Activated T-helper 2 cell treated with anti-CD3 and anti-CD28 coated beads, Interferon-gamma antibody, Interleukin-2, Interleukin-4, amounts not matched to agents 10 μg/mL and 5 μg/mL and 100 μg/mL, durations not matched to agents 14 hours and 24 hours and 36 hours (primary cell): ENCODE results near the gene RASL10B. TPM values are rescaled to one million over a fixed set of nuclear protein-coding genes. Genes with fewer than 3 reads are reported as not detected.
A peak's percentile ranks its signal among the peaks of the same experiment; 100 is the strongest.

Source experiments
- DNase-seq: peaks from one replicate; pipeline ENCODE4 v3.0.0; 2021; ENCODE audit warnings: low spot score
- H3K27ac Mint-ChIP-seq: one replicate; pipeline ENCODE4 v1.8.0; 2021; ENCODE audit warnings: mixed read lengths
- H3K27me3 Mint-ChIP-seq: one replicate; pipeline ENCODE4 v1.8.0; 2021; ENCODE audit warnings: low read depth, mixed read lengths
- H3K36me3 Mint-ChIP-seq: one replicate; pipeline ENCODE4 v1.8.0; 2021; ENCODE audit warnings: low read depth, mixed read lengths
- H3K4me1 Mint-ChIP-seq: one replicate; pipeline ENCODE4 v1.8.0; 2021; ENCODE audit warnings: low read depth, mixed read lengths
- H3K4me3 Mint-ChIP-seq: one replicate; pipeline ENCODE4 v1.8.0; 2021; ENCODE audit warnings: low read depth, mild to moderate bottlenecking, moderate library complexity, mixed read lengths
- H3K9me3 Mint-ChIP-seq: one replicate; pipeline ENCODE4 v1.8.0; 2021; ENCODE audit warnings: mixed read lengths
- intact Hi-C: fragments of 100-400 bp; cut with micrococcal nuclease; formaldehyde crosslinking; loops from one replicate; pipeline ENCODE4 v1.15.1; 2023
- total RNA-seq: library from RNA; stranded (reverse); gene quantifications from 2 replicates; pipeline ENCODE4 v1.2.3, GENCODE V29; 2022

The RASL10B gene
- total RNA-seq, 1 donor from 2014 or later, result 1.2 TPM

GRCh38 chr17:35765086-35765710 is 33.8 kb downstream of the RASL10B start:
- Mint-ChIP-seq H3K4me1 (peaks cover 8% of the 10 kb centered on the region), H3K9me3 (no peaks in the 10 kb centered on the region), H3K27ac (no peak overlapping the region), H3K4me3 (peak overlapping the region; percentile 86), H3K36me3 (no peaks in the 10 kb centered on the region), H3K27me3 (peaks cover 5% of the 10 kb centered on the region)
- no peak for DNase-seq
- intact Hi-C loops, result no loop called here

GRCh38 chr17:35765756-35766488 is 34.5 kb downstream of the RASL10B start:
- Mint-ChIP-seq H3K4me3 (no peak overlapping the region), H3K27me3 (peaks cover 5% of the 10 kb centered on the region), H3K27ac (no peak overlapping the region), H3K9me3 (no peaks in the 10 kb centered on the region), H3K4me1 (peaks cover 8% of the 10 kb centered on the region), H3K36me3 (no peaks in the 10 kb centered on the region)
- intact Hi-C loops, result no loop called here
- DNase-seq, result no peak

- H3K36me3 Mint-ChIP-seq, result no peaks in the 10 kb centered on the region
- peaks cover 4% of the 10 kb centered on the region for H3K27me3 Mint-ChIP-seq
- H3K27ac Mint-ChIP-seq, result no peak overlapping the region
- no peak for DNase-seq
- intact Hi-C loops, result no loop called here
- H3K4me3 Mint-ChIP-seq, result no peak overlapping the region
- peaks cover 8% of the 10 kb centered on the region for H3K4me1 Mint-ChIP-seq
- H3K9me3 Mint-ChIP-seq, result no peaks in the 10 kb centered on the region
These were observed 35.0 kb downstream of the RASL10B start for GRCh38 chr17:35766489-35766877.

DNA sequence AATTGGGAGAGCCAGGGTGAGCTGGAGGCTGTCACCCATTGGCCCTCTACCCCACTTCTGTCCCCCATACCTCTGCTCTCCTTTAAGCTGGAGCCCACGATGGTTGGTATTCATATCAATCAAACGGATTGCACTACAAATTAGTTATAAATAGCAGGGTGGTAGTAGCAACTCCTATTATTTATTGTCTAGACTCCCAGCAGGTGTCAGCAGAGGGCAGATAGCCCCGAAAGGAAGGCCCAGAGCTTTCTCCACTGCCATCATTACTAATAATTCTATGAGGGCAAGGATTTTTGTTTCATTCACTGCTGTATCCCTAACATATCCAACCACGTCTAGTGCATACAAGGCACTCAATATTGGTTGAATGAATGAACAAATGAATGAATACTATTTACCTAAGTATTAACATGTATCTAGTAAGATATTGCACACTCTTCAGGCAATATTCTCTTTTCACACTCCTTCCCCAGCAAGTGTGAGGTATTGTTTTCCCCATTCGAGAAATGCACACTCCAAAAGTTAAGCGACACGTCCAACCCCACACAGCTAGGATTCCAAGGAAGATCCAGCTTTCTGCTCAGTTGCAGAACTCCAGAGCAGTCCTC is 35.6 kb downstream of the RASL10B start:
- Mint-ChIP-seq H3K9me3 (no peaks in the 10 kb centered on the region), H3K4me3 (no peak overlapping the region), H3K4me1 (peaks cover 8% of the 10 kb centered on the region), H3K27ac (no peak overlapping the region), H3K27me3 (peaks cover 7% of the 10 kb centered on the region), H3K36me3 (no peaks in the 10 kb centered on the region)
- no peak for DNase-seq
- intact Hi-C loops, result no loop called here

DNA sequence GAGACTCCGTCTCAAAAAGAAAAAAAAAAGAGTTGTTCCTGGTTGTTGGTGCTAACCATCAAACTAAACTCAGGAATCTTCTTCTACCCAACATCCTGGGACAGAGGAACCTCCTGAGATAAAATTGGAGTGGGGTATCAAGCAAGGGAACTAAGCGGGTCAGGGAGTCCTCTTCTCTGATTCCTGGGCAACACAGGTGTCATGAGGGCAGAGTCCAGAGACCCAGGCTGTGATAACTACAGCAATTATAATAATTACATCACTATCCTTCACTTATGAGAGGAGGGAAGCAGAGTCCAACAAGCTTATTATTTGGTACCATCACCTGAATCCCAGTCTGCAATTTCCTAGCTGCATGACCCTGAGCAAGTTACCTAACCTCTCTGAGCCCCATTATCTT is 37.4 kb downstream of the RASL10B start:
- peaks cover 8% of the 10 kb centered on the region for H3K4me1 Mint-ChIP-seq
- H3K27me3 Mint-ChIP-seq, result peaks cover 12% of the 10 kb centered on the region

DNA sequence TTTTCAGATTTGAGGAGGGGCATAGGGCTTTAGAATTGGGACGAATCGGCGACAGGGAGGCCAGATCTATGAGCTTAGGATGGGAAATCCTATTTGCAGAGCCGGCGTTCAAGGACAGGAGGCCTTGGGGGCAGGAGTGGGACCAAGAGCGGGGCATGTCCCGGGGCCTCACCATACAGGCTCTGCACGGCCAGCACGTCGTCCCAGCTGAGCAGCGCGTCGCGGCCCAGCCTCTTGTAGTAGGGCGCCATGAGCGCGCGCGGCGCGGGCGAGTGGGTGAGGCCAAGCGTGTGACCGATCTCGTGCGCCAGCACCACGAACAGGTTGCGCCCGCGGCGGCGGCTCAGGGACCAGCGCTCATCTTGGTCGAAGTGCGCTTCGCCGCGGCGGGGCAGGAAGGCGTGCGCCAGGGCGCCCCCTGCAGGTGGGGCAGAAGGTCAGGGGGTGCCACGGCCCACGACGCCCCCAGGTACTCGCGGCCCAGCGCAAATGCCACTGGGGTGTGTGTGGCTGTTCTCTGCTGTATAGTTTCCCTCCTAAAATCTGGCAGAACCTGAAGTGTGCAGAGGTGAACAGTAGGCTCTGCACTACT is 38.6 kb downstream of the RASL10B start:
- no peak for DNase-seq
- Mint-ChIP-seq H3K4me1 (peaks cover 2% of the 10 kb centered on the region), H3K9me3 (no peaks in the 10 kb centered on the region), H3K4me3 (no peak overlapping the region), H3K27ac (no peak overlapping the region), H3K27me3 (peaks cover 15% of the 10 kb centered on the region), H3K36me3 (no peaks in the 10 kb centered on the region)
- intact Hi-C loops, result no loop called here

More for the DNA sequence above, 37.4 kb downstream of the RASL10B start:
- no peak overlapping the region for H3K4me3 Mint-ChIP-seq
- no peak overlapping the region for H3K27ac Mint-ChIP-seq
- no peaks in the 10 kb centered on the region for H3K9me3 Mint-ChIP-seq
- intact Hi-C loops, result no loop called here
- no peak for DNase-seq
- no peaks in the 10 kb centered on the region for H3K36me3 Mint-ChIP-seq

DNA sequence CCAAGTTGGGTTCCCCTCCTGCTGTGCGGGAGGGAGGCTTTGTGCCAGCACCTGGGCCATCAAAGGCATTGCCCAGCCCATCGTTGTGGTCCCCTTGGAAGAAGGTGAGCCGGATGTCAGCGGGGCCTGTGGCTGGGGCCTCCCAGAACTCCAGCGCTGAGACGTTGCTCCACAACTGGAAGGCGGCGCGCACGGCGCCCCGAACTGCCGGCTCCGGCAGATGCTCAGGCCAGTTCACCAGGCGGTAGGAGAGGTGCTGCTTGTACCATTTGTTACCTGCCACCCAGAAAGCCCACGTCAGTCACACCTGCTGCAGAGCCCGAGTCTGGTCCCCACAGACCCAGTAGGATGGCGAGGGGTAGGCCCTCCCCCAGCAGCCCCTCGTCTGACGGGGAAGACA is 41.7 kb downstream of the RASL10B start:
- Mint-ChIP-seq H3K27ac (no peak overlapping the region), H3K4me1 (no peaks in the 10 kb centered on the region), H3K36me3 (no peaks in the 10 kb centered on the region), H3K27me3 (peaks cover 17% of the 10 kb centered on the region), H3K9me3 (no peaks in the 10 kb centered on the region), H3K4me3 (no peak overlapping the region)
- intact Hi-C loops, result no loop called here
- no peak for DNase-seq

DNA sequence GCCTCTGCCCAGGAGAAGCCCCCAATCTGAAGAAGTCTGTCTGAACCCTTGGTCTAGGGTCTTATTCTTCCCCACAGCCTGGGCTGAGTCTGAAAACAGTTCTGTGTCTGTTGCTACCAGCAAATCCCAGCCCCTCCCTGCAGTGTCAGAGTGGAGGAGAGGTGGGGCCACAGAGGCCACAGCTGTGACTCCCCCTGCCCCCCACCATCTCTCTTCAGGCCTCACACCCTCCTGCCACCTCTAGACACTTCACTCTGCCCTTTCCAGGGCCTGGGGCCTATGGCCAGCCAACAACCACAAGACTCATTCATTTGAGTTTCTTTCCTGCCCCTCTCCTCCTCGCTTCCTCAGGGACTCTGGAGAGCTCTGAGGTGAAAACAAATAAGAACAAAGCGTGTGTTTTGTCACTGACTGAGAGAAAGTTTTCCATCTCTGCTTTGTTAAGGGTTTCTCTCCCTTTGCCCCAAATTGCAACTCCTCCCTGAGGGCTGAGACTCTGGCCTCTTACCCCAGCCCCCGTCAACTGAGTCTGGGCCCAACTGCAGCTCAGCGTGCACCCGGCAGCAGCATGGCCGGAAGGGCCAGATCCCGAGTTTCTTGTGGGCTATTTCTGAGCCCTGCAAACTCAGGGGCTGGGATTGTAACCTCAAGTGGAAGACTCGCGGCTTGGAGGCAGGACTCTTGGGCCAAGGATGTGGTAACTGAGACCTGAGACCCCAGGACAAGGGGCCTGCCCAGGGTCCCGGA is 42.4 kb downstream of the RASL10B start:
- H3K4me1 Mint-ChIP-seq, result no peaks in the 10 kb centered on the region
- DNase-seq, result no peak
- no peaks in the 10 kb centered on the region for H3K9me3 Mint-ChIP-seq
- H3K36me3 Mint-ChIP-seq, result no peaks in the 10 kb centered on the region
- peaks cover 21% of the 10 kb centered on the region for H3K27me3 Mint-ChIP-seq
- intact Hi-C loops, result no loop called here
- no peak overlapping the region for H3K27ac Mint-ChIP-seq
- H3K4me3 Mint-ChIP-seq, result no peak overlapping the region

DNA sequence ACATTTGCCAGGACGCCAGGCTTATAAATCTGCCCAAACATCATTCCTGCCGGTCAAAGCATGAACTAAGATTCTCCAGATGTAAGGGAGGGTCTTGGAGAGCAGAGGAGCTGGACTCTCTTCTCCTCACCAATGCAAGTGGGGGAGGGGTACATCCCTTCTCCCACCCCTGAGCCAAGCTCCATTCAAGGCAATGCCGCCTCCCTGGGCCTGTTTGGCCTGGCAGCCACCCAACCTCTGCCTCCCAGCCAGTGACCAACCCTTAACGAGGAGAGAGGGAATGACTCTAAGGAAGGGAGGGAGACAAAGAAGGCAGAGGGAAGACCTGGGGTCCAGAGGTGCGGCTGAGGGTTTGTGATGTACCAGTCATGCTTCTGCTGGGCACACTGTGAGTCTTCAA is 43.1 kb downstream of the RASL10B start:
- intact Hi-C loops, result no loop called here
- Mint-ChIP-seq H3K9me3 (no peaks in the 10 kb centered on the region), H3K36me3 (no peaks in the 10 kb centered on the region), H3K4me1 (no peaks in the 10 kb centered on the region), H3K4me3 (no peak overlapping the region), H3K27me3 (peaks cover 22% of the 10 kb centered on the region), H3K27ac (no peak overlapping the region)
- no peak for DNase-seq

DNA sequence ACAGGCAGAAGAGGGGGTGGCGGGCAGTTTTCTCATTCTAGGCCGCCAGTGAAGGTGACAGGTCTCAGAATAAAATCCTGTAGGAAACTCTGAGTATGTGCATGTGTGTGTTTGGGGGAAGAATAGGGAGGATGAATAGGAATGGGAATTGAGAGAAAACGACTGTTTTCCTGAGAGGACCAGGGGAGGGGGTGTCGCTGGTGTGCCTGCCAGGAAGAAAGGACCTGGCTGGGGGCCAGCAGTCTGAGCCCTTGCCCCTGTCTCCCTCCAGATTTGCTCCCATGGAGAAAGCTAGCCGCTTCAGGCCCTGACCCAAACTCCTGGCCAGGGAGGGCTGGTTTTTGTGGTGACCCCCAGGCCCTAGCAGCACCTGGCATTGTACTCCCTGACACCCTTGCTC is 43.6 kb downstream of the RASL10B start:
- no peak overlapping the region for H3K27ac Mint-ChIP-seq
- peaks cover 22% of the 10 kb centered on the region for H3K27me3 Mint-ChIP-seq
- H3K9me3 Mint-ChIP-seq, result no peaks in the 10 kb centered on the region
- no peak overlapping the region for H3K4me3 Mint-ChIP-seq
- intact Hi-C loops, result no loop called here
- no peaks in the 10 kb centered on the region for H3K36me3 Mint-ChIP-seq
- H3K4me1 Mint-ChIP-seq, result no peaks in the 10 kb centered on the region
- DNase-seq, result no peak

GRCh38 chr17:35775583-35775982 is 44.1 kb downstream of the RASL10B start:
- Mint-ChIP-seq H3K36me3 (no peaks in the 10 kb centered on the region), H3K4me3 (no peak overlapping the region), H3K27ac (no peak overlapping the region), H3K27me3 (peaks cover 22% of the 10 kb centered on the region), H3K4me1 (no peaks in the 10 kb centered on the region), H3K9me3 (no peaks in the 10 kb centered on the region)
- DNase-seq, result no peak
- intact Hi-C loops, result no loop called here

DNA sequence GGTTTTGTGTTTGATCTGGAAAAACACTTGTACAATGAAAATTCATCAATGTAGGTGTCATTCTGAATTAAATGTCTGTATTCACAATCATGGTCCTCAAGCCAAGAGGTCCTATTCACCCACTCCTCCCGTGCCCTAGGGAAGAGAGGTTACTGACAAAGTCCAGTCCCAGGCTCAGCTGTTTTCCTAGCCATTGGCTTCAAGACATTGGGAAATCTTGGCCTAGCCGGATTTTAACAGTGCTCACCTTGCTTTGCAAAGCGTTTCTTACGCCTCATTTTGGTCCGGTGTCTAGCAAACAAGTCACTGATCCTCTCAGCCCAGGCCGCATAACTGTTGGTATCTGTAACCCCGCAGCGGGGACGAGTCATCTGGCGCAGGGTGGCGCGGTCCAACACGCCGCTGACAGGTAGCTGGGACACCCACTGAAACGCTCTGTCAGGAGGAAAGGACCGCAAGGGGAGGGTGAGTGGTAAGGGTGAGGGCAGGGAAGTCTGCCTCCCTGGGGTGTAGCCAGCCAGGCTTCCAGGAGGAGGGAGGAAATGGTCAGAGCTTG is 47.3 kb downstream of the RASL10B start:
- Mint-ChIP-seq H3K27ac (no peak overlapping the region), H3K4me3 (no peak overlapping the region), H3K36me3 (no peaks in the 10 kb centered on the region), H3K9me3 (no peaks in the 10 kb centered on the region), H3K27me3 (peaks cover 26% of the 10 kb centered on the region), H3K4me1 (no peaks in the 10 kb centered on the region)
- DNase-seq, result no peak
- intact Hi-C loops, result no loop called here
